ENCODE measurements around the gene HIVEP2. TPM values are rescaled to one million over a fixed set of nuclear protein-coding genes. Genes with fewer than 3 reads are reported as not detected.

HIVEP2 gene
- polyA plus RNA-seq, 3 donors, result 11.8 to 15.2 (median 11.9) TPM

DNA sequence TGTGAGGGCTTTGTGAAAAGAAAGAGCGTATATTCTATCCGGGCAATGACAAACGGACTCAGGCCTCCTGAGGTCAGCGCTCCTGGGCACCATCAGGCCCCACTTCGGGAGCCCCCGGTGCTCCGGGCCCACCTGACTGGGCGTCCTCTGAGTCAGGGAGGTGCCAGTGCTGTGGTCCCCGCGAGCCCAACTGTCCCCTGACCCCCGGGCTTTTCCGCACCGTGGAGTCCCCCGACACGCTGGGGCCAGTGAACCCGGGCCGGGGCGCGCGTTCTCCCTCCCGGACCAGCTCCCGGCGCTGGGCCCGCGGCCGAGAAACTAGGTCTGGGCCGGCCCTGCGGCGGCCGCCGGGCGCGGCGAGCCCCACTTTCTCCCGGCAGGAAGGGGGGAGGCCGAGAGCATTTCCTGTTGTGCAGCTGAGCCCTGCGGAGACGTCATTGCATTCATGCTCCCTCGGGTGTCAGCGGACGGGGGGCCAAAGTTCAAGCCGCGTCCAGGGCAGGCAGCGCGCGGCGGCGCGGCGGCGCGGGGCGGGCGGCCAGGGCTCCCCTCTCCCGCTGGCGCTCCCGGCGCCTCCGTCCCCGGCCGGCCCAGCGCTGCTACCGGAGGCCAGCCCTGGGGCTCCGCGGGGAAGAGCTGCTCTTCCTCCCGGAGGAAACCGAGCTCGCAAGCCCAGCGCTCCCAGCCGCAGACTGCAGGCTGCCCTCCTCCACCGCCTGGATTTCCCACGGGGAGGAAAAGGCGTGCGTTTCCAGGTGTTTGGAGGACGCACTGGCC lies 18.3 kb downstream of the HIVEP2 start:
- DNase-seq (ENCODE audit: extremely low read depth in 1 of 11, low read depth in 9 of 11, low spot score in 4 of 11), result peak in 9 of 11 donors; percentile 47 to 80 (median 72)

DNA sequence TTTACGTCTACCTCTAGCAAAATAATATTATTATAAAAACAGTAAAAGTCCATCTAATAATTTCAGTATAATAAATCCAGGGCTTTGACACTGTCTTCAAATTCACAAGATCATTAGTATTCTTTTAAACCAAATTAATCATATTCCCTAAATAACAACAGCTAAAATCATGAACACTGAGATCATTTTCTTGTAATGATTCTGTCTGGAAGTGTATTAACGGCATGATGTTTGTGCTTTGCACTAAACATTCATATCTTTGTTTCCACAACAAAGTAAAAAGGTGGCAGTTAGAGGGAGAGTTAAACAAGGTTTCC lies 18.8 kb downstream of the HIVEP2 start:
- no peak for DNase-seq (ENCODE audit: extremely low read depth in 1 of 11, low read depth in 9 of 11, low spot score in 4 of 11)

DNA sequence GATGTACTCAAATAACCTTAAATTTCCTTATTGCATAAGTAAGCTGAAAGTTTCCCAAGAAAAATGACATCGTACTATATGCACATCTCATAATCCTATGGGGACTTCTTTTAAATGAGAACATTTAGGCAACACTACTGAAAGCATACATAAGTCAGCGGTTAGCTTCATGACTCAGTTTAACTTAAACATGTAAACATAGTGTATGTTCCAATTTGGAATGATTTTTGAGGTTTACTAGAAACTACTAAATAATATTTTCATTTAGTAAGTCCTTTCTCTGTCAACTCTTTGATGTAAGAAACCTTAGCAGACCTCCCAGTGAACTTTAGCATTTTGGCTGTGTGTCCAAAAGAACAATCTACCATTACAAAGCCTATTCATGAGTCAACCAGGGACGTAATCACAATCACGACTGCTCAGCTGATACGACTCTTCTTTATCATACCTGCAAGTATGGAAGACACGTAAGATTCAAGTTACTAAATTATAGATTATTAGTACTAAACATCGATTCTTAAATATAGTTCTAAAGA lies 19.3 kb downstream of the HIVEP2 start:
- no peak for DNase-seq (ENCODE audit: extremely low read depth in 1 of 11, low read depth in 9 of 11, low spot score in 4 of 11)

DNA sequence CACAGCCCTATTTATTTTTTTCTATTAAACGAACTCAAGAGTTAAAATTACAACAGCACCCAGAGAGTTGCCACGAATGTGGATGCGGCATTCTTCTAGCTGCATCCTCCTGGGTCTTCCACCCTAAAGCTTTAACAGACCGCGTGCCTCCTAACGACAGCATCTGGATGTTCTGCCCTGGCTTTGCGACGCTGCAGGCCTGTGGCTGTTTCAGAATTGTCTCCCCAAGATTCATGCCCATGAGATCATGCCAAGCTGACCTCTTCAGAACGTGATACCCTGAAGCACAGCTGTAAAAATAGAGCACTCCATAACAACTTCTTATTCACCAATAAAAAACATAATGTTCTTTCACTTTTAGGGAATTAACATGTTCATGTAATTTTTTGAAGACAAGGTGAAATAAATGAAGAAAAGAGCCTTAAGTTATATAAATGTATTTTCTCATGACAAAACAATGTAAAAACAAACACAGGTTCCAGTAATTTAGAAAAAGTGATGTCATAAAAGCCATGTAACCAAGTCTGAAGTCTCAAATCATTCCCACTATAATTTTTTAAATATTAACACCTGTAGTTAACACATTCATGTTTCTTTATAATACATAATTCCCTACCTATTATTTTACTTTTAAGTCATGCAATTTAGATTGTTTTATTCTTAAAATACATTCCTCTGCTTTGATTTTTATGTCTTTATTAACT lies 26.5 kb downstream of the HIVEP2 start:
- peak in 2 of 11 donors; percentile 24 to 36 for DNase-seq (ENCODE audit: extremely low read depth in 1 of 11, low read depth in 9 of 11, low spot score in 4 of 11)

GRCh38 chr6:142916881-142917280 lies 28.1 kb downstream of the HIVEP2 start:
- DNase-seq (ENCODE audit: extremely low read depth in 1 of 11, low read depth in 9 of 11, low spot score in 4 of 11), result no peak

DNA sequence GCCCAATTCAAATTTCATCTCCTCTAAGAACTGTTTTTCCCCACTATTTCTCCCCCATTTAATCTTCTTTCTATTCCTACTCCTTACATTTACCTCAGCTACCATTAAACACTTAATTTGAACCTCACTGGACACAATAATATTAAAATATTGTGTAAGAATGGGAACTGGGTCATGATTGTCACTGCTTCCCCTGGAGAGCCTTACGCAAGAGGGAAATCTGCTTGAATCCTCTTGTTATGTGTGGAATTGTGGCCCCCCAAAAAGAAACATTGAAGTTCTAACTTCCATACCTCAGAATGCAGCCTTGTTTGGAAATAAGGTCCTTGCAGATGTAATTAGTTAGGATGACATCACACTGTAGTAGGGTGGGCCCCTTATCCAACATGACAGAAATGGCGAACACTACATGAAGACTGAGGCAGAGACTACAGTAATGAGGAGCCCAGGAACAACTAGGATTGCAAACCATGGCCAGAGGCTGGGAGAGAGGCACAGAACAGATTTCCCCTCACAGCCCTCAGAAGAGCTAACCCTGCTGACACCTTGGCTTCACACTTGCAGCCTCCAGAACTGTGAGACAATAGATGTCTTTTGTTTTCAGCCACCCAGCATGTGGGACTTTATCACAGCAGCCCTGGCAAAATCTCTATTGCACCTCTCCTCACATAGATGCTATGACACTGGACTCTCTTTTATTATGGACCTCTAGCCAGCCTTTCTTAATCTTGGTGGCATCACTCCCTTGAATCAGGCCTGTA lies 29.9 kb downstream of the HIVEP2 start:
- no peak for DNase-seq (ENCODE audit: extremely low read depth in 1 of 11, low read depth in 9 of 11, low spot score in 4 of 11)

DNA sequence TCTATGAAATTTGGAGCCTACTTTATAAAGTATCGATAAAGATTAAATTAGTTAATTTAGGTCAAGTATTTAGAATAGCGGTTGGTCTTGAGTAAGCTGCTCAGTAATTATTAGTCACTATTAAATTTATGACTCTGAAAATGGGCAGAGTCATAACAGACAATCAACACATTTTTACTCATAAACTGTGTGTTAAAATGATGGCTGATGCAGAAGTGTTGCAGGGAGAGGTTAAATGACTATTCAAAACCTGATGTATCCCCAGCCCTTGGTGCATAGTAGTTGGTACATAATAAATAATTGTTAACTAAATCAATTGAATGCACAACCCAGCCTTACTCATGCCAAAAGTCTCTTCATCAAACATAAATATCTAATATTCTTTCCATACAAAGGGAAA lies 30.6 kb downstream of the HIVEP2 start:
- no peak for DNase-seq (ENCODE audit: extremely low read depth in 1 of 11, low read depth in 9 of 11, low spot score in 4 of 11)

GRCh38 chr6:142913511-142914047 lies 31.4 kb downstream of the HIVEP2 start:
- no peak for DNase-seq (ENCODE audit: extremely low read depth in 1 of 11, low read depth in 9 of 11, low spot score in 4 of 11)

DNA sequence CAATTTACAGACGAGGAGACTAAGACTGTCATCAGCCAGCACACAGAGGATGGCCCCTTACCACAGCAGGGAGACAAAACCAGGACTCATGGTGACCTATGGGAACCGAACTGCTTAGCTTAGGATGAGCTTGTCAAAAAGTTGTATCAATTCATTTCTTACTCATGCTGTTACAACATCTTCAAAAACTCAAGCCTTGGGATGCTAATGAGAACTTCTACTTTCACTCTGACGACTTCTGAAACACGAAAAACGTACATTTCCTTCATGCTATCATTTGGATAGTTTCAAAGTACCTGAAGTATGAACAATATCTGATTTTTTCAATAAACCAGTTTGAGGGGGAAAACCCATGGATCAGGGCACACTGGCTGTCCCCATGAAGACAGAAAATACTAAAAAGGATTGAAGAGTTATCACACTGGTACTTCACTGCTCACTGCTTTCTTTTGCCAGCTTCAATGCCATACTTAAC lies 31.9 kb downstream of the HIVEP2 start:
- no peak for DNase-seq (ENCODE audit: extremely low read depth in 1 of 11, low read depth in 9 of 11, low spot score in 4 of 11)

DNA sequence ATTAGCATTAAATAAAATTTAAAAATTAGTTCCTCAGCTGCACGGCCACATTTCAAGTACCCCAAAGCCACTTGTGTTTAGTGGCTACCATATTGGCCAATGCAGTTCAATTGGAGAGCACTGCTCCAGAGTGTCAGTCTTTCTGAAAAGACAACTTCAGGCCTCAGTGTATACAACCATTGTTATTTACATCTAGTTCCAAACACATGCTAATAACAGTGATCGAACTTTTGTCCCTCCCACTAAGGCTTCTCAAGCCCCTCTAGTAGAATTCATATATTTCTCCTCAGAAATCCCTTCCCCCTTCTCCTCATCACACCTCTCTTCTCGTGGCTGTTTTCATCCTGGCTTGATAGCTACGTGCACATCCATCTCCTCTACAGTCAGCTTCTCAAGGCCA lies 32.9 kb downstream of the HIVEP2 start:
- DNase-seq (ENCODE audit: extremely low read depth in 1 of 11, low read depth in 9 of 11, low spot score in 4 of 11), result no peak

- DNase-seq (ENCODE audit: extremely low read depth in 1 of 11, low read depth in 9 of 11, low spot score in 4 of 11), result no peak
Measured at GRCh38 chr6:142911430-142911829, 33.5 kb downstream of the HIVEP2 start.

DNA sequence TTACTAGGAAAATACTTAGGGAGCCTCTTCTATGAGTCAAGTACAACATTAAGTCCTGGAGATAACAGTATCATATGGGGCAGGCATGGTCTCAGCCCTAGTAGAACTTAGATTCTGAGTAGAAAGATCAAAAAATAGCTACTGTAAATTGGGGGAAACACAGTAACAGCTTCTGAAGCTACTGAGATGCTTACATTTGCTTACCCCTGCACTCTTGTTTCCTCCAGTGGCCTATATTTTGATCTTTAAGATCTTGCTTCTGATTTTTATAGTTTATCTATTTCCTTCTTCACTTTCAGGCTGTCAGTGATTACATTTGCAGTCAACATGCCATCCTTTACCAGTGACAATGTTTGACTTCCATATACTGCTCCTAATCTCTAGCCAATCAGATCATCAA lies 35.3 kb downstream of the HIVEP2 start:
- DNase-seq (ENCODE audit: extremely low read depth in 1 of 11, low read depth in 9 of 11, low spot score in 4 of 11), result no peak

- DNase-seq (ENCODE audit: extremely low read depth in 1 of 11, low read depth in 9 of 11, low spot score in 4 of 11), result no peak
Measured at GRCh38 chr6:142908235-142908634, 36.7 kb downstream of the HIVEP2 start.

- DNase-seq (ENCODE audit: extremely low read depth in 1 of 11, low read depth in 9 of 11, low spot score in 4 of 11), result no peak
Measured at GRCh38 chr6:142907544-142907943, 37.4 kb downstream of the HIVEP2 start.

- DNase-seq (ENCODE audit: extremely low read depth in 1 of 11, low read depth in 9 of 11, low spot score in 4 of 11), result no peak
Measured at GRCh38 chr6:142906945-142907470, 38.0 kb downstream of the HIVEP2 start.

GRCh38 chr6:142903812-142904211 lies 41.2 kb downstream of the HIVEP2 start:
- no peak for DNase-seq (ENCODE audit: extremely low read depth in 1 of 11, low read depth in 9 of 11, low spot score in 4 of 11)

- DNase-seq (ENCODE audit: extremely low read depth in 1 of 11, low read depth in 9 of 11, low spot score in 4 of 11), result no peak
Measured at GRCh38 chr6:142902636-142903053, 42.3 kb downstream of the HIVEP2 start.

DNA sequence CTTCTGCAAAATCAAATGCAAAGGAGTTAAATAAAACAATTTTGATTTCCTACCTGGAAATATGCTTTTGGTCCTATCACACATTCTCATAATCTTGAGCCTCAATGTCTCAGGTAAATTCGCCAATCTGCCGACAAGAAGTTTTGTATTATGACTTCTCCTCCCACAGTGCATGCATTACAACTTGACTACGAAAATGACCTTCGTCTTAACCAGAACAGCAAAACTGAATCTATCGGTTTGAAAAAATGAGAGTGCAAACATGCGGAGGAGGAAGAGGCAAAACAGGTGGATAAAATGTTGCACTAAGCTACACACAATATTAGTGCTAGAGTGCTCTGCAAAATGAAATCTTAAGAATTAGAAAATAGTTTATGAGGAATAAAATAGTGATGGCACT lies 43.4 kb downstream of the HIVEP2 start:
- no peak for DNase-seq (ENCODE audit: extremely low read depth in 1 of 11, low read depth in 9 of 11, low spot score in 4 of 11)

Data from renal cortex interstitium (tissue), 11 donors.